HUES48 (cell line): Measurements from ENCODE around the gene RBM20.
"Not testable (repeated sequence)": the region's sequence is repeated elsewhere in the genome, so short reads cannot be mapped to it uniquely, and the experiment has no call there.

Experiments used
- H3K27ac ChIP-seq: one replicate; pipeline ENCODE4 v1.7.0; 2013; ENCODE audit warnings: low read depth, low read length, inconsistent platforms
- H3K27me3 ChIP-seq: 2 replicates; pipeline ENCODE4 v1.6.1; 2013; ENCODE audit warnings: mild to moderate bottlenecking, low read length; ENCODE audit not compliant: control insufficient read depth, insufficient read depth
- H3K36me3 ChIP-seq: 2 replicates; pipeline ENCODE4 v1.6.1; 2013; ENCODE audit warnings: low read length; ENCODE audit not compliant: control insufficient read depth, insufficient read depth
- H3K4me1 ChIP-seq: 2 replicates; pipeline ENCODE4 v1.6.1; 2013; ENCODE audit warnings: mild to moderate bottlenecking, low read length; ENCODE audit not compliant: control insufficient read depth, insufficient read depth
- H3K4me3 ChIP-seq: 2 replicates; pipeline ENCODE4 v1.5.1; 2013; ENCODE audit warnings: mild to moderate bottlenecking, low read depth, low read length
- H3K9ac ChIP-seq: 2 replicates; pipeline ENCODE4 v1.6.1; 2013; ENCODE audit warnings: mild to moderate bottlenecking, low read depth, low read length, moderate library complexity
- H3K9me3 ChIP-seq: 2 replicates; pipeline ENCODE4 v1.6.1; 2013; ENCODE audit warnings: low read length; ENCODE audit not compliant: control insufficient read depth, insufficient read depth

Gene RBM20

DNA sequence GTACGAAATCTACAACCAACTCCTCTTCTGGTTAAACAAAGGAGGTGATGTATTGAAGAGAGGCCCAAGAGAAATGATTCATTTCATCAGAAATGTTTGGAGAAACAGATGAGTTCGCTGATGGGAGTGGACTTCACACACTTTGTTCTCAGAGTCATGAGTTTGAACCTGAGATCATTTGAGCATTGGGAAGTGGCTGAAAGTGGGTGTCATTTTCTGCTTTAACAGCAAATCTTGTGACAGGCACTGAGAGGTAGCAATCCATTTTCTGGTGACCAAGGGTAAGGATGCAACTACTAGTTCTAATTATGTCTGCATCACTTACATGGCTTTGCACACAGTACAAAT, 51.4 kb downstream of the RBM20 start:
- H3K36me3 ChIP-seq, result no peaks in the 10 kb centered on the region
- H3K4me3 ChIP-seq, result no peak overlapping the region
- no peak overlapping the region for H3K27ac ChIP-seq
- peaks cover 10% of the 10 kb centered on the region; the same call in 1 of the 2 replicates for H3K4me1 ChIP-seq
- no peak overlapping the region for H3K9ac ChIP-seq
- H3K27me3 ChIP-seq, result no peaks in the 10 kb centered on the region
- peaks cover 6% of the 10 kb centered on the region for H3K9me3 ChIP-seq

DNA sequence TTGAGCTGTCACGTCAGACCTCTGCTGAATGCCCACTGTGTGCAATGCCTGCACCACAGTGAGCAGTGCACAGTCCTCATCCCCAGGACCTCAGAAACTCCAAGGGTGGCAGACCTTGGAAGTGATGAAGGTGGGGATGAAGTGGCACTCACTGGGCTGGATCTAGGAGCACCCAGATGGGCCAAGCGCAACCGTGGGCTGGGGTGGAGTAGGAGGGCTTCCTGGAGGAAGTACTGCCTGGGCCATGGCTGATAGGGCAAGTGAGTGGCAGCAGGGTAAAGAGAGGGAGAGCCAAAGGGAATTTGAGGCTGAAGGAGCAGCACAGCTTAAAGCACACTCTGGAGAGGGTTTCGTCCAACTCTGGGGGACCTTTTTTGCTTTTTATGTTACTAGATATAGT, 52.3 kb downstream of the RBM20 start:
- H3K36me3 ChIP-seq, result no peaks in the 10 kb centered on the region
- H3K27ac ChIP-seq, result no peak overlapping the region
- peaks cover 6% of the 10 kb centered on the region; the same call in 1 of the 2 replicates for H3K9me3 ChIP-seq
- no peak overlapping the region for H3K4me3 ChIP-seq
- no peak overlapping the region for H3K9ac ChIP-seq
- H3K4me1 ChIP-seq, result peaks cover 13% of the 10 kb centered on the region; the same call in 1 of the 2 replicates
- H3K27me3 ChIP-seq, result no peaks in the 10 kb centered on the region

DNA sequence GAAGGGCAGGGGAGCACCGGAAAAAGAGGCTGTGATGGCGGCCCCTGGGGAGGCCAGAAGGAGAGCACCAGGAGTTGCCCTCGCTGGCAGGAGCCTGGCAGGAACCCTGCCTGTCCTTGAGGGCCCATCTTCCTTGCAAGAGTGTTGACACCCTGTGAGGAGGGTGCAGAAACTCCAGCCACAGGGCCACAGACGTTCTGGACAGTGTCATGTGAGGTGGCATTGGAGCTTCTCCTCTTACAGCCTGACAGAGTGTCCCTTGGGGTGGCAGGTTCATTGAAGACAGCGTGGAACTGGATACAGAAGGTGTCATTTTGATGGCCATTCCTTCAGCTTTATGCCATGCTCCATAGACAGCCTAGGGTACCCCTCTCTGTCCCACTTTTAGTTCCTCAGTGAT, 54.2 kb downstream of the RBM20 start:
- H3K9ac ChIP-seq, result no peak overlapping the region
- no peak overlapping the region for H3K4me3 ChIP-seq
- H3K27ac ChIP-seq, result no peak overlapping the region
- no peaks in the 10 kb centered on the region for H3K27me3 ChIP-seq
- 0 out of 2 replicates have a peak, but pooled peaks cover 13% of the 10 kb centered on the region for H3K4me1 ChIP-seq
- H3K9me3 ChIP-seq, result no peaks in the 10 kb centered on the region
- no peaks in the 10 kb centered on the region for H3K36me3 ChIP-seq

DNA sequence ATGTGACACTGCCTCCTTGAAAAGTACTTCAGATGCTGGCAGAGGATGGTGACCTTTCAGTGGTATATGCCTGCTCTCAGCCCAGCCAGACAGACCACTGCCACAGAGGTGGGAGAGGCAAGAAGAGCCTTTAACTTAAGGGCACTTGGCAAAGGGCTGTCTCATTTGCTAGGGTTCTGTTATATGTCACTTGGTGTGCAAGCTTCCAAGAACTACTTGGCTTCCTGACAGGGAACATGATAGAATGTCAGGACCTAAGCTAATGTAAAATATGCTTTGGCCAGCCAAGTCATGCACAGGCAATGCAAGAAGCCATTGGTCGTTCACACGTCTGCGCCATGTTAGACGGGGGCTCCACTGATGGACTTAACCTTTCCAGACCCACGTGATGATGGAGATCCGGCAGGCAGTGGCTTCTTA, 54.7 kb downstream of the RBM20 start:
- H3K9ac ChIP-seq, result no peak overlapping the region
- no peaks in the 10 kb centered on the region for H3K36me3 ChIP-seq
- H3K4me3 ChIP-seq, result no peak overlapping the region
- no peak overlapping the region for H3K27ac ChIP-seq
- H3K4me1 ChIP-seq, result 0 out of 2 replicates have a peak, but pooled peaks cover 12% of the 10 kb centered on the region
- H3K9me3 ChIP-seq, result no peaks in the 10 kb centered on the region
- H3K27me3 ChIP-seq, result no peaks in the 10 kb centered on the region

DNA sequence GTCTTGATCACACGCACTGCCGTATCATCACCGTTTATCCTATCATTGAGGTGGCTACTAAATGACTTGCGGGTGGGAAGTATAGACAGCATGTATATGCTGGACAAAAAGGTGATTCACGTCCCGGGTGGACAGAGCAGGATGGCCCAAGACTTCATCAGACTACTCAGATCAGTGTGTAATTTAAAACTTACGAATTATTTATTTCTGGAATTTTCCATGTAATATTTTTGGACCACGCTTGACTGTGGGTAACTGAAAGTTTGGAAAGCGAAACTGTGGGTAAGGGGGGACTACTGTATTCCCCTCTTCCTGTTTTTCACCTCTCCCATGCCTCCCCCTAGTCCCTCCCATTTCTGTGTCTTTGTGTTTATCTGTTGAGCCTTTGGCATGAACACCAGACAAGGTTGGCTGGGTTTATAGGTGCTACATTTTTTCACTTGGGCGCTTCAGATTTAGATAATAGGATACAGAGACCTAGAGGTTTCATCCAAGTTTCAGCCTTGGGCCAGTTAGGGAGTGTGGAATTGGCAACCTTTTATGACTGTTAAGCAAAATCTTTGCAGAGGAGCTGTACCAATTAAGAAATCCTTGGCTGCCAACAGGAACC, 55.8 kb downstream of the RBM20 start:
- H3K9ac ChIP-seq, result no peak overlapping the region
- no peak overlapping the region for H3K4me3 ChIP-seq
- H3K27ac ChIP-seq, result no peak overlapping the region
- 0 out of 2 replicates have a peak, but pooled peaks cover 12% of the 10 kb centered on the region for H3K4me1 ChIP-seq
- no peaks in the 10 kb centered on the region for H3K27me3 ChIP-seq
- H3K9me3 ChIP-seq, result no peaks in the 10 kb centered on the region
- H3K36me3 ChIP-seq, result no peaks in the 10 kb centered on the region

DNA sequence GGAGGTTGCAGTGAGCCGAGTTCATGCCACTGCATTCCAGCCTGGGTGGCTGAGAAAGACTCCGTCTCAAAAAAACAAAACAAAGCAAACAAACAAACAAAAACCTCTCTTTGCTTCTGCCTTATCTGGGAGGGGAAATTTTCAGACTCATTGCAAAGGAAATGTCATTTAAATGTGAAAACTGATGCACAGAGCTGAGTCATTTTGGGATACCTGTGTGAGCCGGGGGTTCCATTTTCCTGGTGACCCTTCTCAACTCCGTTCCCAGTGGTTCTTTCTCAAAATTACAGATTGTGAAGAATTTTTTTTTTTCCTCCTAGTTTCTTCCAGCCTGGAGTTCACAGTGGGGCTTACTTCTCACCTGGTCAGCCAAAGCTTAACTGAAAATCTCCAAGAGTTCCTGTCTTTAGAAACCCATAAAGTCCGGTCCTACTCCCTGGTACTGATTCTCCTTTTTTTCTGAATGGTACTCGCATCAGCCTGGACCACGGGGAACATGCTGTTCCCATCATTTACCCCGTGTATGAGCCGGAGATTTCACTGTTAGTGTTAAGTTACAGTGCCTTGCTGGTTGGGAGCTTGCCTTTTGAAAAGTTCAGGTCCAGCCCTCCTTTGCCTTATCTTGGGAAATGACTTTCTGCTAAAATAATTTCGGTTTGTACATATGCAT, 56.9 kb downstream of the RBM20 start:
- Histone ChIP-seq H3K9me3 (no peaks in the 10 kb centered on the region), H3K9ac (no peak overlapping the region), H3K4me3 (no peak overlapping the region), H3K27me3 (no peaks in the 10 kb centered on the region), H3K36me3 (no peaks in the 10 kb centered on the region), H3K4me1 (peaks cover 15% of the 10 kb centered on the region), H3K27ac (peak overlapping the region; percentile 60)

DNA sequence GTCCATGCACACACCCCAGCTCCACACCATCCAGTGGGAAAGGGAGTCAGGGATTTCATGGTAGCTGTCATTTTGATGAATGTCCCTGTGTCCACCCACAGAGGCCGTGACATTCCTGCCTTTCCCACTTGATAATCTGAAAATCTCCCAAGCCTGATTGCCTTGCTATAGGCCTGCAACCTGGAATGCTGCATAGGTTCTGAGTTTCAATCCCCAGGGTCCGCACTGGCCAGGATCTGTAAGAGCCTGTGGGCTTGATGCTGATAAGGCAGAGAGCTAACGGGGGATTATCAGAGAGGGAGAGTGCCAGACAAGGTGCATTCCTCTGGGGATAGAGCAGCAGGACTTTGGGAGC, 57.5 kb downstream of the RBM20 start:
- peaks cover 20% of the 10 kb centered on the region for H3K4me1 ChIP-seq
- H3K27ac ChIP-seq, result peak overlapping the region; percentile 60
- no peak overlapping the region for H3K9ac ChIP-seq
- H3K27me3 ChIP-seq, result no peaks in the 10 kb centered on the region
- no peaks in the 10 kb centered on the region for H3K36me3 ChIP-seq
- no peaks in the 10 kb centered on the region for H3K9me3 ChIP-seq
- no peak overlapping the region for H3K4me3 ChIP-seq

DNA sequence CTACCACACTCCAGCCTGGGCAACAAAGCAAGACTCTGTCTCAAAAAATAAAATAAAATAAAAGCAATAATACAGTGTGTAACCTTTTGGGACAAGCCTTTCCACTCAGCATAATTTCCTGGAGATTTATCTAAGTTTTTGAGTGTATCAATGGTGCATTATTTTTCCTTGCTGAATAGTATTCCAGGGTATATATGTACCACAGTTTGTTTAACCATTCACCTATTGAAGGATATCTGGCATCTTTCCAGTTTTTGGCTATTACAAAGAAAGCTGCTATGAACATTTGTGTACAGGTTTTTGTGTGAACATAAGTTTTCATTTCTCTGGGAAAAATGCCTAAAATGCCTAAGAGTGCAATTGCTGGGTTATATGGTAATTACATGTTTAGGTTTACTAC, 59.9 kb downstream of the RBM20 start:
- no peaks in the 10 kb centered on the region for H3K27me3 ChIP-seq
- H3K36me3 ChIP-seq, result no peaks in the 10 kb centered on the region
- no peak overlapping the region for H3K27ac ChIP-seq
- no peak overlapping the region for H3K4me3 ChIP-seq
- no peaks in the 10 kb centered on the region for H3K9me3 ChIP-seq
- peaks cover 27% of the 10 kb centered on the region for H3K4me1 ChIP-seq
- no peak overlapping the region for H3K9ac ChIP-seq

DNA sequence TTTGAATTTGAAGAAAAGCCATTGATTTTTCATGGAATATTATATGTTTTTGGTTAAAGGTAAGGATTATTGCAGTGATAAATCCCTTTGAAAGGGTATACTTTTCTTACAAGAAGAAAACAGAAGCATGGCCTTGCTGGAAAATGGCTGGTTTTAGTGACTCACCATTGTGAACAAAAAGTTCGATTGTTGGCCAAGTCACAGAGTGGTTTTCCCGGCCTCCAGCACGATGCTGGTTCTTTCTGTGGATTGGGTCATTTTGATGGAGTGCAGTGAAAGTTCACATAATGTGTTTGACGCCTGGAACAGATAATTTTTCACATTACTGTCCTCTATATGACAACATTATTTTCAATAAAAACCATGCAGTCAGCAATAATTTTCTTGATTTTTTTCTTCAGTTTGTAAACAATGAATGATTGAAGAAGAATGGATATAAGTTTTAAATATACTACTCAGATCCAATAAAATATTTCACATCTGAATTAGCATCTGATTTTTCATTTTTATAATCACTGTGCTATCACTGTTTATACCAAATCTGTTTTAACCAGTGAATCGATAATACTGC, 60.9 kb downstream of the RBM20 start:
- H3K4me1 ChIP-seq, result peaks cover 27% of the 10 kb centered on the region
- no peak overlapping the region for H3K27ac ChIP-seq
- no peak overlapping the region for H3K9ac ChIP-seq
- H3K36me3 ChIP-seq, result no peaks in the 10 kb centered on the region
- H3K9me3 ChIP-seq, result no peaks in the 10 kb centered on the region
- no peak overlapping the region for H3K4me3 ChIP-seq
- no peaks in the 10 kb centered on the region for H3K27me3 ChIP-seq

DNA sequence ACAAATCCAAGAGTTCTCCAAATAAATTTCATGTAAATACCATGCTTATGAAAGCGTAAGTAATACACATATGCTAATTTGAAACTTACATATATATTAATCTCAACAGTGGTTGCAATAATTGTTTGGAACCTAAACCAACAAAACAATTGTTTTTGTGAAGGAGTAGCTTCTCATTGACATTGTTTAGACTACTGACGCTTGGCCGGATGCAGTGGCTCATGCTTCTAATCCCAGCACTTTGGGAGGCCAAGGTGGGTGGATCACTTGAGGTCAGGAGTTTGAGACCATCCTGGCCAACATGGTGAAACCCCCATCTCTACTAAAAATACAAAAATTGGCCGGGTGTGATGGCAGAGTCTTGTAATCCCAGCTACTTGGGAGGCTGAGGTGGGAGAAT, 61.5 kb downstream of the RBM20 start:
- H3K4me1 ChIP-seq, result peaks cover 27% of the 10 kb centered on the region
- H3K4me3 ChIP-seq, H3K27me3 ChIP-seq, H3K9me3 ChIP-seq, H3K9ac ChIP-seq, H3K27ac ChIP-seq, H3K36me3 ChIP-seq: not testable (repeated sequence)

DNA sequence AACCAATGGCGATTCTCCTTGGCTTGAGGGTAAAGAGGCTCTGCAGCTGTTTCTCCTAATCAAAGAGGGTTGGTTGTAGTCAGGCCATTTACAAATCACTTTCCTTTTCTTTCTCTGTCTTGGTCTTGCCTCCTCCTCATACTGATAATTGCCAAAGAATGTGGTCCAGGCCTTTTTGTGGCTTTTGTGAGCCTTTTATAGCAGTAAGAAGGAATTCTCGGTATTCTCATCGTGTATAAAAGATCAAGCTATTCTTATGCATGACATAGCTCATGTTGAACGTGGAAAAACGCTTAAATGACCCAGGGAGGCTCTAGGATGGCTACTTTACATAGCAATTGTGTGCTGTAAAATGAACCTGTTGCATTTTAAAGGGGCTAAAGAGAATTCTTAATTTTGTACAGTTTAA, 62.6 kb downstream of the RBM20 start:
- no peak overlapping the region for H3K9ac ChIP-seq
- peak overlapping the region; percentile 49 for H3K27ac ChIP-seq
- H3K9me3 ChIP-seq, result no peaks in the 10 kb centered on the region
- no peak overlapping the region for H3K4me3 ChIP-seq
- no peaks in the 10 kb centered on the region for H3K27me3 ChIP-seq
- H3K36me3 ChIP-seq, result no peaks in the 10 kb centered on the region
- peaks cover 21% of the 10 kb centered on the region for H3K4me1 ChIP-seq
